ENCODE results near the gene LIMS2.

DNA sequence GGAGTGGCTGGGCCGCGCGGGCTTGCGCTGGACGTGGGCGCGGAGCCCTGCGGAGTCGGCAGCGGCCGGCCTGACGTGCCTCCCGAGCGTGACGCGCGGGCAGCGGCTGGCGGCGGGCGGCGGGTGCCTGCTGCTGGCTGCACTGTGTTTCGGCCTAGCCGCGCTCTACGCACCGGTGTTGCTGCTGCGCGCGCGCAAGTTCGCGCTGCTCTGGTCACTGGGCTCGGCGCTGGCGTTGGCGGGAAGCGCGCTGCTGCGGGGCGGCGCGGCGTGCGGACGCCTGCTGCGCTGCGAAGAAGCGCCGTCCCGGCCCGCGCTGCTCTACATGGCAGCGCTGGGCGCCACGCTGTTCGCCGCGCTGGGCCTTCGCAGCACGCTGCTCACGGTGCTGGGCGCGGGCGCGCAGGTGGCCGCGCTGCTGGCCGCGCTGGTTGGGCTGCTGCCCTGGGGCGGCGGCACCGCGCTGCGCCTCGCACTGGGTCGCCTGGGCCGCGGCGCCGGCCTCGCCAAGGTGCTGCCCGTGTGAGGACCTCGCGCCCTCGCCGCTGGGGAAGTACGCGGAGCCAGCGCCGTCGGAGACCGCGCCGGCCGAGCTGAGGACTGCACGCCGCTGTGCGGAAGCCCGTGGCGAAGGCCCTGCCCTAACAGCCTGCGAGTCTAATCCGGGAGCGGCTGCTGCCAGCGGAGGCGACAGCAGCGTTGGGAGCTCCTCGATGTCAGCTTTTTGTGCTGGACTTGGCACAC, 26.5 kb upstream of the LIMS2 start:
- TF ChIP-seq, protein P1, sequence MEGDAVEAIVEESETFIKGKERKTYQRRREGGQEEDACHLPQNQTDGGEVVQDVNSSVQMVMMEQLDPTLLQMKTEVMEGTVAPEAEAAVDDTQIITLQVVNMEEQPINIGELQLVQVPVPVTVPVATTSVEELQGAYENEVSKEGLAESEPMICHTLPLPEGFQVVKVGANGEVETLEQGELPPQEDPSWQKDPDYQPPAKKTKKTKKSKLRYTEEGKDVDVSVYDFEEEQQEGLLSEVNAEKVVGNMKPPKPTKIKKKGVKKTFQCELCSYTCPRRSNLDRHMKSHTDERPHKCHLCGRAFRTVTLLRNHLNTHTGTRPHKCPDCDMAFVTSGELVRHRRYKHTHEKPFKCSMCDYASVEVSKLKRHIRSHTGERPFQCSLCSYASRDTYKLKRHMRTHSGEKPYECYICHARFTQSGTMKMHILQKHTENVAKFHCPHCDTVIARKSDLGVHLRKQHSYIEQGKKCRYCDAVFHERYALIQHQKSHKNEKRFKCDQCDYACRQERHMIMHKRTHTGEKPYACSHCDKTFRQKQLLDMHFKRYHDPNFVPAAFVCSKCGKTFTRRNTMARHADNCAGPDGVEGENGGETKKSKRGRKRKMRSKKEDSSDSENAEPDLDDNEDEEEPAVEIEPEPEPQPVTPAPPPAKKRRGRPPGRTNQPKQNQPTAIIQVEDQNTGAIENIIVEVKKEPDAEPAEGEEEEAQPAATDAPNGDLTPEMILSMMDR (IDR thresholded peaks at IDR 0.05), result 0 out of 3 replicates have a peak, but pooled peaks have one; percentile 15
- no peak for TF ChIP-seq NFE2L2 (conservative IDR thresholded peaks at IDR 0.05; ENCODE audit: low read length)
- peak; percentile 26; the same call in 1 of the 2 replicates for TF ChIP-seq POLR2A (IDR thresholded peaks at IDR 0.05; ENCODE audit: low read length)
- TF ChIP-seq ESRRA (IDR thresholded peaks at IDR 0.05; ENCODE audit: borderline replicate concordance, low read length), result no peak
- TF ChIP-seq CHD4 (IDR thresholded peaks at IDR 0.05; ENCODE audit: borderline replicate concordance), result no peak
- no peak for TF ChIP-seq RFX5 (IDR thresholded peaks at IDR 0.05)
- TF ChIP-seq RCOR1 (IDR thresholded peaks at IDR 0.05; ENCODE audit: low read depth, low read length), result no peak
